Measurements from ENCODE around the gene PLEKHG4B.

The PLEKHG4B gene

GRCh38 chr5:142246-142810 is 50.4 kb downstream of the PLEKHG4B start:
- no peaks in the 10 kb centered on the region for H3K36me3 ChIP-seq (ENCODE audit: control insufficient read depth, insufficient read depth, low read length)
- H3K9ac ChIP-seq (ENCODE audit: low read length): no peak overlapping the region
- no peaks in the 10 kb centered on the region for H3K4me1 ChIP-seq (ENCODE audit: control insufficient read depth, insufficient read depth, low read length)
- peaks cover 3% of the 10 kb centered on the region for H3K9me3 ChIP-seq (ENCODE audit: control insufficient read depth, low read length)
- no peaks in the 10 kb centered on the region for H3K27me3 ChIP-seq (ENCODE audit: control insufficient read depth, insufficient read depth, low read length)
- no peak overlapping the region for H3K4me3 ChIP-seq (ENCODE audit: low read length)

- H3K9me3 ChIP-seq (ENCODE audit: control insufficient read depth, low read length): peaks cover 7% of the 10 kb centered on the region
- no peak overlapping the region for H3K9ac ChIP-seq (ENCODE audit: low read length)
- H3K4me3 ChIP-seq (ENCODE audit: low read length): no peak overlapping the region
- H3K27me3 ChIP-seq (ENCODE audit: control insufficient read depth, insufficient read depth, low read length): no peaks in the 10 kb centered on the region
- no peaks in the 10 kb centered on the region for H3K4me1 ChIP-seq (ENCODE audit: control insufficient read depth, insufficient read depth, low read length)
- H3K36me3 ChIP-seq (ENCODE audit: control insufficient read depth, insufficient read depth, low read length): no peaks in the 10 kb centered on the region
These were observed 51.1 kb downstream of the PLEKHG4B start for GRCh38 chr5:143041-143440.

- H3K9ac ChIP-seq (ENCODE audit: low read length): no peak overlapping the region
These were observed 53.0 kb downstream of the PLEKHG4B start for GRCh38 chr5:144941-145340.

GRCh38 chr5:145585-146323 is 53.8 kb downstream of the PLEKHG4B start:
- Histone ChIP-seq H3K9ac (ENCODE audit: low read length) (no peak overlapping the region), H3K4me1 (ENCODE audit: control insufficient read depth, insufficient read depth, low read length) (no peaks in the 10 kb centered on the region), H3K9me3 (ENCODE audit: control insufficient read depth, low read length) (peaks cover 7% of the 10 kb centered on the region), H3K36me3 (ENCODE audit: control insufficient read depth, insufficient read depth, low read length) (no peaks in the 10 kb centered on the region), H3K4me3 (ENCODE audit: low read length) (no peak overlapping the region), H3K27me3 (ENCODE audit: control insufficient read depth, insufficient read depth, low read length) (no peaks in the 10 kb centered on the region)

More at GRCh38 chr5:144941-145340, 53.0 kb downstream of the PLEKHG4B start:
- Histone ChIP-seq H3K4me1 (ENCODE audit: control insufficient read depth, insufficient read depth, low read length) (no peaks in the 10 kb centered on the region), H3K27me3 (ENCODE audit: control insufficient read depth, insufficient read depth, low read length) (no peaks in the 10 kb centered on the region), H3K36me3 (ENCODE audit: control insufficient read depth, insufficient read depth, low read length) (no peaks in the 10 kb centered on the region), H3K4me3 (ENCODE audit: low read length) (no peak overlapping the region), H3K9me3 (ENCODE audit: control insufficient read depth, low read length) (peaks cover 7% of the 10 kb centered on the region)

- H3K36me3 ChIP-seq (ENCODE audit: control insufficient read depth, insufficient read depth, low read length): no peaks in the 10 kb centered on the region
- H3K4me1 ChIP-seq (ENCODE audit: control insufficient read depth, insufficient read depth, low read length): no peaks in the 10 kb centered on the region
- H3K9ac ChIP-seq (ENCODE audit: low read length): no peak overlapping the region
- H3K4me3 ChIP-seq (ENCODE audit: low read length): no peak overlapping the region
- H3K9me3 ChIP-seq (ENCODE audit: control insufficient read depth, low read length): peaks cover 7% of the 10 kb centered on the region
- no peaks in the 10 kb centered on the region for H3K27me3 ChIP-seq (ENCODE audit: control insufficient read depth, insufficient read depth, low read length)
These were observed 55.8 kb downstream of the PLEKHG4B start for GRCh38 chr5:147751-148150.

- H3K27me3 ChIP-seq (ENCODE audit: control insufficient read depth, insufficient read depth, low read length): no peaks in the 10 kb centered on the region
- H3K36me3 ChIP-seq (ENCODE audit: control insufficient read depth, insufficient read depth, low read length): no peaks in the 10 kb centered on the region
- H3K9me3 ChIP-seq (ENCODE audit: control insufficient read depth, low read length): peaks cover 7% of the 10 kb centered on the region
- no peak overlapping the region for H3K9ac ChIP-seq (ENCODE audit: low read length)
- H3K4me3 ChIP-seq (ENCODE audit: low read length): no peak overlapping the region
- H3K4me1 ChIP-seq (ENCODE audit: control insufficient read depth, insufficient read depth, low read length): no peaks in the 10 kb centered on the region
These were observed 57.9 kb downstream of the PLEKHG4B start for GRCh38 chr5:149745-150485.

- no peak overlapping the region for H3K4me3 ChIP-seq (ENCODE audit: low read length)
- H3K27me3 ChIP-seq (ENCODE audit: control insufficient read depth, insufficient read depth, low read length): no peaks in the 10 kb centered on the region
- H3K9ac ChIP-seq (ENCODE audit: low read length): no peak overlapping the region
- H3K4me1 ChIP-seq (ENCODE audit: control insufficient read depth, insufficient read depth, low read length): no peaks in the 10 kb centered on the region
- peaks cover 7% of the 10 kb centered on the region for H3K9me3 ChIP-seq (ENCODE audit: control insufficient read depth, low read length)
- no peaks in the 10 kb centered on the region for H3K36me3 ChIP-seq (ENCODE audit: control insufficient read depth, insufficient read depth, low read length)
These were observed 58.8 kb downstream of the PLEKHG4B start for GRCh38 chr5:150746-151145.

- Histone ChIP-seq H3K9me3 (ENCODE audit: control insufficient read depth, low read length) (peaks cover 7% of the 10 kb centered on the region), H3K4me3 (ENCODE audit: low read length) (no peak overlapping the region), H3K4me1 (ENCODE audit: control insufficient read depth, insufficient read depth, low read length) (no peaks in the 10 kb centered on the region), H3K9ac (ENCODE audit: low read length) (no peak overlapping the region), H3K36me3 (ENCODE audit: control insufficient read depth, insufficient read depth, low read length) (no peaks in the 10 kb centered on the region), H3K27me3 (ENCODE audit: control insufficient read depth, insufficient read depth, low read length) (no peaks in the 10 kb centered on the region)
These were observed 60.1 kb downstream of the PLEKHG4B start for GRCh38 chr5:152077-152476.

- Histone ChIP-seq H3K4me3 (ENCODE audit: low read length) (no peak overlapping the region), H3K36me3 (ENCODE audit: control insufficient read depth, insufficient read depth, low read length) (no peaks in the 10 kb centered on the region), H3K4me1 (ENCODE audit: control insufficient read depth, insufficient read depth, low read length) (no peaks in the 10 kb centered on the region), H3K27me3 (ENCODE audit: control insufficient read depth, insufficient read depth, low read length) (no peaks in the 10 kb centered on the region), H3K9ac (ENCODE audit: low read length) (no peak overlapping the region), H3K9me3 (ENCODE audit: control insufficient read depth, low read length) (no peaks in the 10 kb centered on the region)
These were observed 61.3 kb downstream of the PLEKHG4B start for GRCh38 chr5:153256-153655.

- no peaks in the 10 kb centered on the region for H3K9me3 ChIP-seq (ENCODE audit: control insufficient read depth, low read length)
- H3K4me3 ChIP-seq (ENCODE audit: low read length): no peak overlapping the region
- H3K27me3 ChIP-seq (ENCODE audit: control insufficient read depth, insufficient read depth, low read length): no peaks in the 10 kb centered on the region
- H3K36me3 ChIP-seq (ENCODE audit: control insufficient read depth, insufficient read depth, low read length): no peaks in the 10 kb centered on the region
- H3K9ac ChIP-seq (ENCODE audit: low read length): no peak overlapping the region
- H3K4me1 ChIP-seq (ENCODE audit: control insufficient read depth, insufficient read depth, low read length): no peaks in the 10 kb centered on the region
These were observed 62.3 kb downstream of the PLEKHG4B start for GRCh38 chr5:154236-154635.

- Histone ChIP-seq H3K27me3 (ENCODE audit: control insufficient read depth, insufficient read depth, low read length) (no peaks in the 10 kb centered on the region), H3K4me3 (ENCODE audit: low read length) (no peak overlapping the region), H3K36me3 (ENCODE audit: control insufficient read depth, insufficient read depth, low read length) (no peaks in the 10 kb centered on the region), H3K9me3 (ENCODE audit: control insufficient read depth, low read length) (no peaks in the 10 kb centered on the region), H3K9ac (ENCODE audit: low read length) (no peak overlapping the region), H3K4me1 (ENCODE audit: control insufficient read depth, insufficient read depth, low read length) (no peaks in the 10 kb centered on the region)
These were observed 62.9 kb downstream of the PLEKHG4B start for GRCh38 chr5:154826-155225.

GRCh38 chr5:155651-156410 is 63.9 kb downstream of the PLEKHG4B start:
- H3K4me1 ChIP-seq (ENCODE audit: control insufficient read depth, insufficient read depth, low read length): no peaks in the 10 kb centered on the region
- H3K9ac ChIP-seq (ENCODE audit: low read length): no peak overlapping the region
- H3K36me3 ChIP-seq (ENCODE audit: control insufficient read depth, insufficient read depth, low read length): no peaks in the 10 kb centered on the region
- no peaks in the 10 kb centered on the region for H3K27me3 ChIP-seq (ENCODE audit: control insufficient read depth, insufficient read depth, low read length)
- H3K4me3 ChIP-seq (ENCODE audit: low read length): no peak overlapping the region
- no peaks in the 10 kb centered on the region for H3K9me3 ChIP-seq (ENCODE audit: control insufficient read depth, low read length)
